HL-60 (cell line): ENCODE results near the gene LHX1.

Experiments used
- CTCF ChIP-seq: IDR thresholded peaks from one replicate; pipeline ENCODE4 v1.5.1; 2011; ENCODE audit warnings: low read length, control low read depth, inconsistent platforms; ENCODE audit not compliant: insufficient read depth
- GABPA ChIP-seq: IDR thresholded peaks from 2 replicates; pipeline ENCODE4 v1.6.1; 2012; ENCODE audit warnings: low read depth
- POLR2AphosphoS5 ChIP-seq: IDR thresholded peaks from 2 replicates; pipeline ENCODE4 v1.6.1; 2012; ENCODE audit warnings: low read depth
- REST ChIP-seq: IDR thresholded peaks from 2 replicates; pipeline ENCODE4 v1.6.1; 2012; ENCODE audit warnings: low read depth; ENCODE audit not compliant: insufficient replicate concordance

GRCh38 chr17:36926701-36927100 is 10.6 kb upstream of the LHX1 start:
- no peak for TF ChIP-seq CTCF
- no peak for TF ChIP-seq POLR2AphosphoS5
- no peak for TF ChIP-seq REST
- TF ChIP-seq GABPA: no peak
